Stomach (tissue), 4 donors: ENCODE results near the gene FMN2.

ENCODE experiments used
- POLR2A ChIP-seq, 4 donors: fragments of 450-650 bp; IDR thresholded peaks; one replicate each; pipeline ENCODE4 v1.6.1; 2016; ENCODE audit warnings: antibody characterized with exemption in 4 of 4, control low read depth in 2 of 4, mild to moderate bottlenecking in 1 of 4, moderate library complexity in 1 of 4
- POLR2AphosphoS5 ChIP-seq, 3 donors: sonication (generic); formaldehyde crosslinking; IDR thresholded peaks; one replicate each; pipeline ENCODE4 v1.6.1; 2016; ENCODE audit warnings: antibody characterized with exemption in 3 of 3

DNA sequence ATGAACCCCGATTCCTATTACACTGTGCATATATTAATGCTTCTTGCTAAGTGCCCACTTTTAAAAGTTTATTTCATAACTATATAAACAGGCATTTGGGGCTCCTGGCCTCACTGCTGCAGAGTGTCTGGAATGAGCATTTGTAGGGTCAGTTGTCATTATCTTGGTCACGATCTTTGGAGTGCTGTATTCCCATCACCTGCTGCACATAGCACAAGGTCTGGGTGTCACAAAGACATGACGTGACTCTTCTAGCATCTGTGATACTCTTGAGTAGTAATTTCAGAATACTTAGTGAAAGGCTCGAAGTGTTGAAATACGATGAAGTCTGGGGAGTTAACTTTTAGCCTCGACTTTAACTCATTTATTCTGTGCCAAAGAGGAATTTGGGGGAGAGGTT lies 186.4 kb downstream of the FMN2 start:
- no peak for TF ChIP-seq POLR2A (IDR thresholded peaks at IDR 0.05)
- TF ChIP-seq POLR2AphosphoS5 (IDR thresholded peaks at IDR 0.05): no peak
